A549 (cell line): ENCODE measurements around the gene PCYT1B. TPM values are rescaled to one million over a fixed set of nuclear protein-coding genes. Genes with fewer than 3 reads are reported as not detected.

ENCODE experiments used
- CEBPB ChIP-seq, 2 experiments: fragments of >200 bp in 1 of 2; sonication (Bioruptor Twin) in 1 of 2; formaldehyde crosslinking in 1 of 2; IDR thresholded peaks; 2 replicates each; pipeline ENCODE4 v1.6.1; 2012 to 2016
- ESRRA ChIP-seq: fragments of 150-350 bp; IDR thresholded peaks from 2 replicates; pipeline ENCODE4 v1.6.1; 2014; ENCODE audit warnings: mild to moderate bottlenecking, low read length, borderline replicate concordance
- HOXB5 ChIP-seq: fragments of 250-450 bp; sonication (Bioruptor Pico); IDR thresholded peaks from 2 replicates; pipeline ENCODE4 v1.5.0; 2020; ENCODE audit warnings: mild to moderate bottlenecking, moderate library complexity
- JUN ChIP-seq, 2 experiments: fragments of >200 bp; sonication (Bioruptor Twin); formaldehyde crosslinking; IDR thresholded peaks; 2 replicates in 1 of 2; 3 replicates in 1 of 2; pipeline ENCODE4 v1.6.1; 2016 to 2017
- ZSCAN20 ChIP-seq: fragments of 250-450 bp; sonication (Bioruptor Pico); IDR thresholded peaks from 2 replicates; pipeline ENCODE4 v1.8.0; 2022; ENCODE audit warnings: mild to moderate bottlenecking, moderate library complexity
- polyA plus RNA-seq, 4 experiments: library from polyadenylated mRNA; depleted of rRNA in 3 of 4; stranded (reverse); fragments of >200 nt; fragmentation: RNase III in 1 of 4; extraction: RNeasy Plus Mini Kit Qiagen cat#74134 plus additional on column Dnase treatment in 1 of 4; gene quantifications; 2 replicates in 3 of 4; 3 replicates in 1 of 4; pipeline ENCODE4 v1.2.3, GENCODE V29; 2011 to 2017
- small RNA-seq, 6 experiments: library from RNA; depleted of rRNA; stranded (forward); fragments of <200 nt; gene quantifications; one replicate each; pipeline ENCODE3, GENCODE V24; 2012
- TF ChIP-seq, protein P1 (sequence below): fragments of 250-450 bp; sonication (Bioruptor Pico); IDR thresholded peaks from 2 replicates; pipeline ENCODE4 v1.5.0; 2021; ENCODE audit warnings: mild to moderate bottlenecking, moderate library complexity, borderline replicate concordance

The PCYT1B gene
- polyA plus RNA-seq, 2 of the 4 experiments (the other 2 are of a cell fraction) = 0.05 TPM; not detected in 1

GRCh38 chrX:24508375-24508774 is 138.8 kb downstream of the PCYT1B start (continued):
- TF ChIP-seq, protein P1, sequence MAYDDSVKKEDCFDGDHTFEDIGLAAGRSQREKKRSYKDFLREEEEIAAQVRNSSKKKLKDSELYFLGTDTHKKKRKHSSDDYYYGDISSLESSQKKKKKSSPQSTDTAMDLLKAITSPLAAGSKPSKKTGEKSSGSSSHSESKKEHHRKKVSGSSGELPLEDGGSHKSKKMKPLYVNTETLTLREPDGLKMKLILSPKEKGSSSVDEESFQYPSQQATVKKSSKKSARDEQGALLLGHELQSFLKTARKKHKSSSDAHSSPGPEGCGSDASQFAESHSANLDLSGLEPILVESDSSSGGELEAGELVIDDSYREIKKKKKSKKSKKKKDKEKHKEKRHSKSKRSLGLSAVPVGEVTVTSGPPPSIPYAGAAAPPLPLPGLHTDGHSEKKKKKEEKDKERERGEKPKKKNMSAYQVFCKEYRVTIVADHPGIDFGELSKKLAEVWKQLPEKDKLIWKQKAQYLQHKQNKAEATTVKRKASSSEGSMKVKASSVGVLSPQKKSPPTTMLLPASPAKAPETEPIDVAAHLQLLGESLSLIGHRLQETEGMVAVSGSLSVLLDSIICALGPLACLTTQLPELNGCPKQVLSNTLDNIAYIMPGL (CRISPR knock-in tag) = no peak
- TF ChIP-seq ESRRA (no peak), ZSCAN20 (CRISPR knock-in tag) (no peak), JUN (IDR thresholded peaks at IDR 0.05) (no peak), HOXB5 (no peak), CEBPB (IDR thresholded peaks at IDR 0.05) (no peak)

Small RNA genes lying within 50 kb of the gene (small RNA-seq; reads per million reads assigned to genes)
- 0 to 1.3 (median 0) reads per million in 6 experiments for gene SNRPEP9

Other genes starting within 250 kb of the PCYT1B start
- 14.1 and 18.7 TPM in 2 replicates for gene PDK3, start 182.1 kb downstream of the PCYT1B start, polyA plus RNA-seq (2011; rRNA removed)
- 4.8 to 5.7 TPM (median 5.3 TPM) in 3 replicates for gene PDK3, start 182.1 kb downstream of the PCYT1B start, polyA plus RNA-seq (2017; fragmentation: RNase III; extraction: RNeasy Plus Mini Kit Qiagen cat#74134 plus additional on column Dnase treatment)
- 8.8 and 14.3 TPM in 2 replicates for gene POLA1, start 46.6 kb upstream of the PCYT1B start, polyA plus RNA-seq (2011; rRNA removed)
- 15.4 to 18.6 TPM (median 17.5 TPM) in 3 replicates for gene POLA1, start 46.6 kb upstream of the PCYT1B start, polyA plus RNA-seq (2017; fragmentation: RNase III; extraction: RNeasy Plus Mini Kit Qiagen cat#74134 plus additional on column Dnase treatment)